SK-N-MC (cell line): ENCODE results near the gene RBMS3.

ENCODE experiments used
- DNase-seq: peaks from one replicate; pipeline ENCODE4 v3.0.0-alpha.2; 2011; ENCODE audit warnings: low read depth, low spot score
- H3K27ac ChIP-seq: fragments of 200-600 bp; sonication (generic); 2 replicates; pipeline ENCODE4 v1.5.1; 2016; ENCODE audit warnings: mixed run types
- H3K36me3 ChIP-seq: fragments of 200-600 bp; sonication (generic); 2 replicates; pipeline ENCODE4 v1.6.1; 2017; ENCODE audit warnings: antibody characterized with exemption, low read length, mixed read lengths; ENCODE audit not compliant: insufficient read depth
- H3K4me3 ChIP-seq: fragments of 200-600 bp; sonication (generic); 2 replicates; pipeline ENCODE4 v1.5.1; 2016
- H3K9ac ChIP-seq: fragments of 200-600 bp; sonication (generic); 2 replicates; pipeline ENCODE4 v1.8.0; 2017; ENCODE audit warnings: mixed run types, mixed read lengths; ENCODE audit not compliant: insufficient read length
- H3K9me3 ChIP-seq: fragments of 200-600 bp; sonication (generic); 2 replicates; pipeline ENCODE4 v1.6.1; 2017; ENCODE audit warnings: low read depth, mild to moderate bottlenecking, antibody characterized with exemption, low read length, moderate library complexity, mixed read lengths
- EZH2 ChIP-seq: fragments of 200-600 bp; sonication (generic); IDR thresholded peaks from one replicate; pipeline ENCODE4 v1.6.1; 2017; ENCODE audit warnings: antibody characterized with exemption
- FOXP2 ChIP-seq: optimal IDR thresholded peaks from 2 replicates; pipeline ENCODE3; 2011; ENCODE audit warnings: mild to moderate bottlenecking, moderate library complexity; ENCODE audit not compliant: insufficient read depth; ENCODE audit errors: extremely low read length, control extremely low read depth
- POLR2AphosphoS5 ChIP-seq: IDR thresholded peaks from 2 replicates; pipeline ENCODE4 v1.6.1; 2012; ENCODE audit warnings: mild to moderate bottlenecking, low read depth, low read length, borderline replicate concordance

RBMS3 gene

DNA sequence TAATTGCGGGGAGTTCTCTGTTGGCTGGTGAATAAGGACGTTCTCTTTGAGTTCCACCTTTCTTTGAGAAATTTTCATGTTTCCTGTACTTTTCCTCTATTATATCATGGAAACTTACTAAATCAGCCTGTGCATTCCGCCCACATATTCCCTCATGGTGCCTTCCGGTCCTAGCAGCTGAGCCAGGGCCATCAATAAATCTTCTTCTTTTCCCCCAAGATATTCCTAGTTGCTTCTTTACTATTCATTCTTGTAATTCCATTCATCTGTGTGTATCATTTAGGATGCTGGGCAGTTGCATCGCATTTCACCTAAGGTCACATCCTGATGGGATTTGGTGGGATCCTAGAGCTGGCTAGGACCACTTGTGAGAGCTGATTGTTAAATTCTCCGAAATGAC lies 139.2 kb downstream of the RBMS3 start:
- H3K36me3 ChIP-seq = no peaks in the 10 kb centered on the region
- H3K9ac ChIP-seq = no peak overlapping the region
- no peak overlapping the region for H3K4me3 ChIP-seq
- DNase-seq = no peak
- no peaks in the 10 kb centered on the region for H3K9me3 ChIP-seq
- TF ChIP-seq EZH2 (no peak), POLR2AphosphoS5 (no peak), FOXP2 (no peak)
- no peak overlapping the region for H3K27ac ChIP-seq

- no peaks in the 10 kb centered on the region for H3K36me3 ChIP-seq
- no peak for TF ChIP-seq POLR2AphosphoS5
- TF ChIP-seq EZH2 = no peak
- TF ChIP-seq FOXP2 = no peak
- no peak overlapping the region for H3K4me3 ChIP-seq
- no peak for DNase-seq
- no peak overlapping the region for H3K9ac ChIP-seq
- no peak overlapping the region for H3K27ac ChIP-seq
- no peaks in the 10 kb centered on the region for H3K9me3 ChIP-seq
Measured at GRCh38 chr3:29426302-29427226, 145.7 kb downstream of the RBMS3 start.

- no peaks in the 10 kb centered on the region for H3K36me3 ChIP-seq
- no peak overlapping the region for H3K4me3 ChIP-seq
- H3K9ac ChIP-seq = no peak overlapping the region
- no peak for TF ChIP-seq EZH2
- DNase-seq = no peak
- H3K9me3 ChIP-seq = no peaks in the 10 kb centered on the region
- no peak overlapping the region for H3K27ac ChIP-seq
Measured at GRCh38 chr3:29427266-29428103, 146.6 kb downstream of the RBMS3 start.

DNA sequence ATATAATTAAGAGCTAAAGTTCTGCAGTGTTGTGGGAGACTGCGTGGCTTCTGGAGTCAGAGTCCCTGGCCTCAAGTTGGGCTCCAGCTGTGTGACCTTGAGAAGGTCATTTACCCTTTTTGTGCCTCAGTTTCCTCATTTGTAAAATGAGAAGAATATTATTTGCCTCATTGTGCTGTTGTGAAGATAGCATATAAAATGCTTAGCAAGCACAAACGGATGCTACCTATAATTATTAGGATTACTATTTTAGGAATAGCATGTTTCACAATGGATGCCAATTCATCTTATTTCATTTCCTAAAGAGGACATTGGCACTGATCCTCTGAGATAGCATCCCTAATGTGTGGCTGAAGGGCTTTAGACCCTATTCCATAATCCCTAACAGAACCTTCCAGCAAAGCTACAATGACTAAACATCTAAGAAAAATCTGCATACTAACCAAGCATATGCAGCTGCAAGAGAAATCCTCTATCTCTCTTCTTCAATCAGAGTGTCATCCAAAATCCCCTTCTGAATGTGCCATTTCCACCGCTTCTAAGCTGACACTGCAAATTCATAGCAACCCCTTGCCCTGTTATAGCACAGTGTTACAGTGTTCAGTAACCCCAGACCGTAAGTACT lies 148.3 kb downstream of the RBMS3 start:
- Histone ChIP-seq H3K27ac (peak overlapping the region; percentile 96; the same call in 1 of the 2 replicates), H3K9me3 (no peaks in the 10 kb centered on the region), H3K4me3 (no peak overlapping the region), H3K9ac (no peak overlapping the region), H3K36me3 (no peaks in the 10 kb centered on the region)
- no peak for DNase-seq
- TF ChIP-seq POLR2AphosphoS5 (no peak), EZH2 (no peak), FOXP2 (no peak)

DNA sequence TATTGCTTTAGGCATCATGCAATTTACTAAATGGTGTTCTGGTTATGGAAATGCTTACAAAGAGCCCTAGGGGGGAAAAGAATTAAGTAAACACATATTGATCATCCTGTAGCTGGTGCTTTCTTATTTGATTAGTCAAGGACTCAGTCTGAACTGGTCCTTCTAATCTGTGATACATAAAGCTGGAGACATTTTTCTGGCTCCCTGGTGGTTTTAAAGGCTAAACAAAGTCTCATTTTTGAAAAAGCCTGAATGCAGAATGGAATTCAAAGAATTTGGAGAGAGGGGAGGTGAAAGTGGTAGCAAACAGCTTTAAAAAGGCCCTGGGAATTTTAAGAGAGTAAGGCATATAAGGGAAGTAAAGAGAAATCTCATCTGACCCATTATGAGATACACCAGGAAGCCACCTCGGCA lies 149.7 kb downstream of the RBMS3 start:
- H3K36me3 ChIP-seq = no peaks in the 10 kb centered on the region
- H3K27ac ChIP-seq = peak overlapping the region; percentile 96
- peak overlapping the region; percentile 31 for H3K4me3 ChIP-seq
- DNase-seq = peak; percentile 78
- TF ChIP-seq EZH2 = no peak
- peak; percentile 70 for TF ChIP-seq FOXP2
- no peak overlapping the region for H3K9ac ChIP-seq
- H3K9me3 ChIP-seq = no peaks in the 10 kb centered on the region

DNA sequence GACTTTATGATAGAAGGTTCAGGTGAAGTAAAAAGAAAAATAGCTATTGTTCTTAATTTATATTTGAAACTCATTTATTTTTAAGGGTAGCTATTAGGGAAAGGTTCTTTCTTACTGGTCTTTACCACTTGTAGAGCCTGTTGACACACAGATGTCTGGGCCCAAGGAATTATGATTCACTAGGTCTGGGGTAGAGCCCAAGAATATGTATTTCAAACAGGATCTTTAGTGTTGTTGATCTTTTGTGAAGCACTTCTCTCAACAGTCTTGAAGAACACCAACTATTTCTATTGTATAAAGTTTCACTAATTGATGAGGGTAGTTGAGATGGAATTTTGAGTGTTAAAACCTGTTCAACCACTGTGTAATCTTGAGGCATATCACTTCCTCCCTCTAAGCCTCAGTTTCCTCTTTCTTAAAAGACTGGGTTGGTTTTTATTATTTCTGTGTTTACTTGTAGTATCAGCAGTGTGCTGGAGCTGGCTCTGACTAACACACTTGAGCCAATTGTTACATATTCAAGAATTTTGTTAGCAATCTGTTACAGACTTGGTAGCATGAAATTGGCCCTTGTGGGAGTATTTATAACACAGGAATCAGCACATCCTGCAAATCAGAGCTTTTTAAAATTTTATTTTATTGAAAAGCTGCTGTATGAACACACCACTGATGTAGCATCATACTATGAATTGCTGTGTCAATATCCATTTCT lies 155.9 kb downstream of the RBMS3 start:
- TF ChIP-seq POLR2AphosphoS5 = no peak
- TF ChIP-seq EZH2 = no peak
- no peak for TF ChIP-seq FOXP2
- Histone ChIP-seq H3K36me3 (no peaks in the 10 kb centered on the region), H3K9me3 (no peaks in the 10 kb centered on the region)

DNA sequence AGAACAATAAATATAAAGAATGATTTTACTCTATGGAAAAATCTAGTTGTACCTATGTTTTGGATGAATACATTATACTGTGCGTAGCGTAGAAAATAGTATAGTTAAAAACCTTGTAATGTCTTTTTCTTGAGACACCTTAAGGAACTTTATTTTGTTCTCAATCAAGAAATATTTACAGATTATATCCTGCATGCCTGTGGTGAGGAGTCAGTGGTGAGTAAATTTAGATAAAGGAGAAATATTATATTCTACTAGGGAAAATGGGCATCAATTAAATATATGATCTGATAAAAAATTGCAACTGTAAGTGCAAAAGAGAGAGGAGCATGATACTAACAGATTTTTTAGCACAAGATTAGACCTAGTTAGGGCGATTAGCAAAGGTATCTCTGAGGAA lies 157.7 kb downstream of the RBMS3 start:
- Histone ChIP-seq H3K9ac (no peak overlapping the region), H3K27ac (no peak overlapping the region), H3K4me3 (no peak overlapping the region), H3K9me3 (no peaks in the 10 kb centered on the region), H3K36me3 (no peaks in the 10 kb centered on the region)
- TF ChIP-seq FOXP2 = no peak
- TF ChIP-seq POLR2AphosphoS5 = no peak
- TF ChIP-seq EZH2 = no peak
- DNase-seq = no peak

More for the DNA sequence above, 155.9 kb downstream of the RBMS3 start:
- no peak overlapping the region for H3K9ac ChIP-seq
- no peak for DNase-seq
- no peak overlapping the region for H3K27ac ChIP-seq
- no peak overlapping the region for H3K4me3 ChIP-seq
